Pulmonary artery endothelial cell (primary cell): ENCODE results near the gene GBGT1. TPM values are rescaled to one million over a fixed set of nuclear protein-coding genes. Genes with fewer than 3 reads are reported as not detected.
A peak's percentile ranks its signal among the peaks of the same experiment; 100 is the strongest.
"Not testable (repeated sequence)": the region's sequence is repeated elsewhere in the genome, so short reads cannot be mapped to it uniquely, and the experiment has no call there.

Experiments
- DNase-seq: peaks from one replicate; pipeline ENCODE4 v3.0.0-alpha.2; 2011; ENCODE audit warnings: low read depth, low spot score
- total RNA-seq: library from RNA; depleted of rRNA; stranded (reverse); fragments of >200 nt; gene quantifications from 2 replicates; pipeline ENCODE4 v1.2.3, GENCODE V29; 2014

Gene GBGT1
- total RNA-seq, 1 donor from 2014 or later, result 17.3 TPM

- no peak for DNase-seq
Observed at GRCh38 chr9:133199648-133200321, 36.1 kb upstream of the GBGT1 start.

GRCh38 chr9:133195029-133195428 is 31.3 kb upstream of the GBGT1 start:
- DNase-seq, result no peak

DNA sequence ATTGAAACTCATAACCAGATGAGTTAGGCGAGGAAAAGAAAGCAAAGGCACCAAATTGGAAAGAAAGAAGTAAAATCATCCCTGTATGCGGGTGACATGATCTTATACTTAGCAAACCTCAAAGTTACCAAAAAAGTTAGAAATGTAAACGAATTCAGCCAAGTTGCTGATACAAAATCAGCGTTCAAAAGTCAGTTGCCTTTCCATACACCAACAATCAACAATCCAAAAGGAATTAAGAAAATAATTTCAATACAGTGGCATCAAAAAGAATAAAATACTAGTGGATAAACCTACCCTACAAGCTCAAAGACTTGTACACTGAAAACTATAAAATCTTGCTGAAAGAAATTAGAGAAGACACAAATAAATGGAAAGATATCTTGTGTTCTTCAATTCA is 30.9 kb upstream of the GBGT1 start:
- no peak for DNase-seq

- no peak for DNase-seq
Observed at GRCh38 chr9:133191989-133192388, 28.3 kb upstream of the GBGT1 start.

DNA sequence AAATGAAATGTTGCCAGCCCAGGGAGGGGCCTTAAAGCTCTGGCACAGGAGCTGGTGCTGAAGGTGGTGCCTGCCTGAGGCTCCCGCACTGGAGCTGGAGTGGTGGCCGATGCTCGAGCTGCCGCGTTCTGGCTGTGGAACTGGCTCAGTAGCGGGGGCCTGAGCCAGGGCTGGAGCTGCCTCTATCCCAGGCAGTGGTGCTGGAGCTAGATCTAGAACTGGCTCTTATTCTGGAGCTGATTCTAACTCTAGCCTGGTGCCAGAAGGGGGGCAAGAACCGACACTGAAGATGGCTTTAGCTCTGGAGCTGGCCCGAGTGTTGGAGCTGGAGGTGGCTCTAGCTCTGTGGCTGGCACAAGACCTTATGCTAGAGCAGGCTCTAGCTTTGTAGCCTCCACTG is 26.1 kb upstream of the GBGT1 start:
- no peak for DNase-seq

GRCh38 chr9:133188843-133189180 is 25.1 kb upstream of the GBGT1 start:
- no peak for DNase-seq

GRCh38 chr9:133188006-133188842 is 24.5 kb upstream of the GBGT1 start:
- DNase-seq, result no peak

DNA sequence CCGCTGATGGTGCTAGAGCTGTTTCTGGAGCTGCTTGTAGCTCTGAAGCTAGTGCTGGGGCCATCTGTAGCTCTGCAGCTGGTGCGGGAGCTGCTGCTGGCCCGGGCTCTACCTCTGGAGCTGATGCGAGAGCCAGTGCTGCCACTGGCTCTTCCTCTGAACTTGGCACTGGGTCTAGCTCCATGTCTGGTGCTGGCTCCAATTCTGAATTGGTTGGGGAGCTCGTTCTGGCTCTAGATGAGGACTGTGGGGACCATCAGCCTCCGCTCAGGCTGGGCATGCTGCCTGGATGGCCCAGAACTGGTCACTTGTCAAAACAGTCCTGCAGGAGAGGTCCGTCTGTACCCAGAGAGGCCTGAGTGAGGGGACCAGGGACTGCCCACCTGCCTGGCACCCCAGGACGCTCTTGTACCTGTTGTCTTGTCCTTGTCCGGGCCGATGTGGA is 23.9 kb upstream of the GBGT1 start:
- no peak for DNase-seq

GRCh38 chr9:133186736-133187135 is 23.0 kb upstream of the GBGT1 start:
- DNase-seq, result no peak

GRCh38 chr9:133184971-133185370 is 21.3 kb upstream of the GBGT1 start:
- peak; percentile 37 for DNase-seq

DNA sequence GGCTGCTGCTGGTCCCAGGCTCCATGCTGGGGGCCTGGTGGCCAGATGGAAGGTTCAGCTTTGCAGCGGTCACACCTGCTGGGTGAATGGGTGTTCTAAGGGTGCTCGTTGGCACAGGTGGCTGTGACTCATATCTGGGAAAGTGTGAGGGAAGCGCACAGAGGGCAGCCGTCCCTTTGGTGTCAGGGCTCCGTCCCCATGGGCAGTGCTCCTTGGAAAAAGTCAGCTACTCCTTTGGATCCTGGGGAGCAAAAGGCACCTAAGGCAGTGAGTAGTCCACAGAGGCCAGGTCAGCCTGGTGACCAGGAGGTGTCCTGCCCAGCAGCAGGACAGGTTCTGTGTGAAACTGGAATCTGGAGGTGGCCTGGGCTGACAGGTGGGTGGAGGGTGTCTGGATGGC is 18.4 kb upstream of the GBGT1 start:
- no peak for DNase-seq

DNA sequence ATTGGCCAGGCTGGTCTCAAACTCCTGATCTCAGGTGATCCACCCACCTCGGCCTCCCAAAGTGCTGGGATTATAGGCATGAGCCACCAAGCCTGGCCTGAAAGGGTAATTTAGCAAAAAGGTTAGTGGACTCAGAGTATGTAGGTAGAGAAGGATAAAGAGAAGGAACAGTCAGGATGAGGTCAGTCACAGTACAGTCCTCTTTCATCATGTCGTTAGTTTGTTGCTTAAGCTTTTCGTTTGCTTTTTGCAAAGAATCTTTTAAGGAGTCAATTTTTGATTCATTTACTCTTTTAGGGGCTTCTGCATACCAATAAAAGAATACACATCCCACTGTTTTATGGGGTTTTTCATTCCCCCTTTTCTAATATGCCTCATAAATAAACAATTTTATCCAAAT is 17.8 kb upstream of the GBGT1 start:
- no peak for DNase-seq

GRCh38 chr9:133180953-133181352 is 17.2 kb upstream of the GBGT1 start:
- DNase-seq, result no peak

- DNase-seq, result no peak
Observed at GRCh38 chr9:133173056-133173455, 9.3 kb upstream of the GBGT1 start.

- no peak for DNase-seq
Observed at GRCh38 chr9:133171161-133171961, 7.6 kb upstream of the GBGT1 start.

- DNase-seq, result no peak
Observed at GRCh38 chr9:133170716-133171115, 7.0 kb upstream of the GBGT1 start.

GRCh38 chr9:133169687-133170086 is 6.0 kb upstream of the GBGT1 start:
- DNase-seq, result not testable (repeated sequence)

DNA sequence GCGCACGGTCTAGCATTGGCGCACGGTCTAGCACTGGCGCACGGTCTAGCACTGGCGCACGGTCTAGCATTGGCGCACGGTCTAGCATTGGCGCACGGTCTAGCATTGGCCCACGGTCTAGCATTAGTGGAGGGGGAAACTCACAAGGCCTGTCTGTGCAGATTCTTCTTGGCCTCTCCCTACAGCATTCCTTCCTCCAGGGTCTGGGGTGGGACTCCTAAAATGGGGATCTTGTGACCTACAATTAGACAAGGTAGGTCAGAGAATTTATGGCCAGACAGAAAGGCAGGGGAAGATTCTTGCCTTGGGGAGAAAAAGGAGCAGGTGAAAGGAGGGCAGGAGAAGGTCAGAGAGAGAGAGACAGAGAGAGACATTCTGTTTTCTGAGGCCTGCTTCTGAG is 5.4 kb upstream of the GBGT1 start:
- no peak for DNase-seq

- no peak for DNase-seq
Observed at GRCh38 chr9:133168432-133168831, 4.7 kb upstream of the GBGT1 start.

DNA sequence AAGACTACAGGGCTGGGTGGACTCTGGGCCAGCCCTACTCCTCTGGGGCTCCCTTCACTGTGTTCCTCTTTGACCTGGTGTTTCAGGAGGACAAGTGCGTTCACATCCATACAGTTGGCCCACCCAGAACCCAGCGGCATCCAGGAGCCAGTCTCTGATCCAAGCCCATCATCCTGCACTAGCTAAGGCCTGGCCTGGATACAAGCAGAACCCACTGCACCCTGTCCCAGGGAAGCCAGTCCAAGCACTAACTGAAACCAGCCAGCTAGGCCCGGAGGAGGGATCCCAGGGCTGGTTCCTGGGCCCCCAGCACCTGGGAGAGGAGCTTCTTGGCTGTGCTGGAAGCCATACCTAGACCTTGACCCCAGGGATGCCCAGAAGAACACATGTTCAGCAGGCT is 4.1 kb upstream of the GBGT1 start:
- DNase-seq, result no peak

DNA sequence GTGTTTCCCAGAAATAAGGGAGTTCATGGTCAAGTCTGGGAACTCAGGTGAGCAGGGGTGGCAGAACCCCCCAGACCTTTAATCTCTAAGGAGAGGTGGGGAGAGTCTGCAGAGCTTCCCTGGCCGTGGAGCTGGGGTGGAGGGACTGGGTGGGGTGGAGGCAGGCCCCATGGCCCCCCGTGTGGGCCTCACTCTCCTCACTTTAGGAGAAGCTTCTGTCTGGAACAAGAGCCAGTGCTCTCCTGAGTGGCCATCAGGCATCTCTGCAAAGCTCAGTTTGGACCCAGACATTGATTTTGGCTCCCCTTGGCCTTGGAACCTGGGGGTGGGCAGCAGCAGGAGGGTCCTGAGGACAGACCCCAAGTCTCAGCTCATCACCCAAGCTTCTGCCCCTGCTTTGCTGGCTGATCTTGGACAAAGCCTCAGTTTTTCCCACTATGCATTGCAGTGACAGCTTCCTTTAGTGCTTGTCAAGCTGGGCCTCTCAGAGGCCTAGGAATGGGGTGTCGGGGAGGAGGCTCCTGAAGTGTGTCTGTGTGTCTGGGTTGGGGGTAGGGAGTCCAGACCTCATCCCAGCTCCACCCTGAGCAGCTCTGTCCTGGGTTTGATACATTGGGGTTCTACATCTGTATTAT is 3.5 kb upstream of the GBGT1 start:
- DNase-seq, result no peak

DNA sequence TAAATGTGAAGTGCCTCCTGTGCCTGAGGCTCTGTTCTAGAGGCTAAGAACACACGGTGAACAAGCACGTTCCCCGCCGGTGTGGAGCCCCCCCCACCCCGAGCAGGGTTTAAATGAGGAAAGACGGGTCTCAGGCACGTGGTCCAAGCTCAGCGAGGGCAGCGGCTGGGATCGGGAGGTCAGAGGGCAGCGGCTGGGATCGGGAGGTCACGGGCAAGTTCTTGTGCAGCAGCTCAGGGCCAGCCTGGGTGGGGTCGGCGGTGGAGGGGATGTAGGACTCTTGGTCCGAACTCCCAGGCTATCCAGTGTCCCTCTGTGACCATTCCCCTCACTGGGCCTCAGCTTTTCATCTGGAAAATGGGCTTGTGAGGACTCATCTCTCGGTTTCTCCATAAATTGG is 2.7 kb upstream of the GBGT1 start:
- no peak for DNase-seq
